ENCODE measurements around the gene SIK3.

The SIK3 gene

DNA sequence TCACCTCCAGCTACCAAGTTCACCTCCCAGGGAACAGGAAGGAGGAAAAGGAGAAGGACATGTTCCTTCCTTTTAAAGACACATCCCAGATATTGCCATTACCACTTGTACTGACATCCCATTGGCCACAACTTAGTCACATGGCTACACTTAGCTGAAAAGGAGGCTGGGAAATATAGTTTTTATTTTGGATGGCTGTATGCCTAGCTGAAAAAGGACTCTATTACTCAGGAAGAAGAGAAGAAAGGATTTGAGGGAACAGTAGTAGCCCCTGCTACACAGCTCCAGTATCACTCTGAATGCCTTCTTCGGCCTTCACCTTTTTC lies 304.5 kb downstream of the SIK3 start:
- no peak for DNase-seq (ENCODE audit: low read depth)
